CD14-positive monocyte (primary cell): ENCODE measurements around the gene SETD1A. TPM values are rescaled to one million over a fixed set of nuclear protein-coding genes. Genes with fewer than 3 reads are reported as not detected.

ENCODE experiments used
- DNase-seq, 3 donors: peaks; one replicate each; pipeline ENCODE4 v3.0.0-alpha.2; 2011 to 2022
- H2AFZ ChIP-seq: 2 replicates; pipeline ENCODE4 v1.6.0; 2012; ENCODE audit warnings: mild to moderate bottlenecking, low read depth, low read length, inconsistent platforms; ENCODE audit not compliant: insufficient read depth, poor library complexity, severe bottlenecking
- H3K27ac ChIP-seq, 2 donors: 1 replicate in 1 of 2; 2 replicates in 1 of 2; pipeline ENCODE4 v1.5.1; 2012 to 2013; ENCODE audit warnings: low read length in 2 of 2, control low read depth in 1 of 2, inconsistent platforms in 1 of 2, low read depth in 1 of 2, mild to moderate bottlenecking in 1 of 2
- H3K27me3 ChIP-seq, 2 donors: one replicate each; pipeline versions ENCODE4 v1.6.0 to v1.6.1; 2011 to 2013; ENCODE audit warnings: low read length in 2 of 2; ENCODE audit not compliant: control insufficient read depth in 2 of 2, insufficient read depth in 2 of 2
- H3K36me3 ChIP-seq, 2 donors: replicated peaks in 1 of 2; 1 replicate in 1 of 2; 2 replicates in 1 of 2; pipeline versions ENCODE4 v1.5.1 to v1.6.1; 2012 to 2013; ENCODE audit warnings: low read length in 2 of 2, control low read depth in 1 of 2, inconsistent platforms in 1 of 2, mild to moderate bottlenecking in 1 of 2; ENCODE audit not compliant: insufficient read depth in 2 of 2, control insufficient read depth in 1 of 2
- H3K4me1 ChIP-seq, 2 donors: 1 replicate in 1 of 2; 2 replicates in 1 of 2; pipeline versions ENCODE4 v1.5.1 to v1.6.1; 2012 to 2013; ENCODE audit warnings: low read length in 2 of 2, control low read depth in 1 of 2, inconsistent platforms in 1 of 2, mild to moderate bottlenecking in 1 of 2, moderate library complexity in 1 of 2; ENCODE audit not compliant: insufficient read depth in 2 of 2, control insufficient read depth in 1 of 2
- H3K4me2 ChIP-seq: replicated peaks from 2 replicates; pipeline ENCODE3; 2012; ENCODE audit warnings: low read length, moderate library complexity, mild to moderate bottlenecking; ENCODE audit not compliant: poor library complexity, severe bottlenecking; ENCODE audit errors: extremely low read depth
- H3K4me3 ChIP-seq, 3 experiments: fragments of 200-600 bp in 1 of 3; sonication (generic) in 1 of 3; replicated peaks in 1 of 3; 1 replicate in 2 of 3; 2 replicates in 1 of 3; pipeline ENCODE4 v1.5.1; 2011 to 2013; ENCODE audit warnings: low read length in 3 of 3, mild to moderate bottlenecking in 3 of 3, control low read depth in 2 of 3, low read depth in 2 of 3, inconsistent platforms in 1 of 3, moderate library complexity in 1 of 3
- H3K79me2 ChIP-seq: 2 replicates; pipeline ENCODE4 v1.6.0; 2012; ENCODE audit warnings: mild to moderate bottlenecking, control low read depth, inconsistent platforms, low read length, moderate library complexity; ENCODE audit not compliant: insufficient read depth
- H3K9ac ChIP-seq: 2 replicates; pipeline ENCODE4 v1.6.0; 2017; ENCODE audit warnings: low read length, mild to moderate bottlenecking; ENCODE audit not compliant: insufficient read depth, poor library complexity, severe bottlenecking
- H3K9me3 ChIP-seq, 2 donors: replicated peaks in 1 of 2; 1 replicate in 1 of 2; 2 replicates in 1 of 2; pipeline versions ENCODE4 v1.5.1 to v1.6.1; 2012 to 2013; ENCODE audit warnings: low read length in 2 of 2, control low read depth in 1 of 2; ENCODE audit not compliant: control insufficient read depth in 1 of 2, insufficient read depth in 1 of 2
- H4K20me1 ChIP-seq: 2 replicates; pipeline ENCODE4 v1.6.0; 2012; ENCODE audit warnings: mild to moderate bottlenecking, low read length, control low read depth, moderate library complexity; ENCODE audit not compliant: insufficient read depth
- H3K27ac Mint-ChIP-seq, 7 donors: one replicate each; pipeline ENCODE4 v1.8.0; 2020; ENCODE audit warnings: mild to moderate bottlenecking in 7 of 7, mixed read lengths in 7 of 7, moderate library complexity in 6 of 7, inconsistent platforms in 2 of 7
- H3K27me3 Mint-ChIP-seq, 3 donors: one replicate each; pipeline ENCODE4 v1.8.0; 2021 to 2022; ENCODE audit warnings: low read depth in 3 of 3, mild to moderate bottlenecking in 3 of 3, mixed read lengths in 3 of 3, moderate library complexity in 3 of 3, inconsistent platforms in 1 of 3
- H3K36me3 Mint-ChIP-seq, 2 donors: one replicate each; pipeline ENCODE4 v1.8.0; 2020; ENCODE audit warnings: mixed read lengths in 2 of 2, inconsistent platforms in 1 of 2, mild to moderate bottlenecking in 1 of 2
- H3K4me1 Mint-ChIP-seq: one replicate; pipeline ENCODE4 v1.8.0; 2020; ENCODE audit warnings: mild to moderate bottlenecking, mixed read lengths
- H3K4me3 Mint-ChIP-seq, 2 donors: one replicate each; pipeline ENCODE4 v1.8.0; 2020; ENCODE audit warnings: mild to moderate bottlenecking in 2 of 2, mixed read lengths in 2 of 2, moderate library complexity in 1 of 2
- H3K9me3 Mint-ChIP-seq, 7 donors: one replicate each; pipeline ENCODE4 v1.8.0; 2020 to 2022; ENCODE audit warnings: mixed read lengths in 7 of 7, mild to moderate bottlenecking in 6 of 7, moderate library complexity in 6 of 7, inconsistent platforms in 2 of 7
- WGBS: methylation state at CpG from one replicate; pipeline ENCODE4 v1.1.5; 2013; ENCODE audit warnings: missing lambda C conversion rate; ENCODE audit not compliant: insufficient coverage; 5-methylcytosine and 5-hydroxymethylcytosine counted together
- intact Hi-C, 2 donors: fragments of 100-400 bp; cut with micrococcal nuclease; formaldehyde crosslinking; loops; one replicate each; pipeline versions ENCODE4 v1.15.0 to v1.15.1; 2023
- polyA plus RNA-seq, 3 donors: library from polyadenylated mRNA; depleted of rRNA in 1 of 3; unstranded in 2 of 3; stranded (reverse) in 1 of 3; fragments of 300-500 nt in 2 of 3; fragments of >200 nt in 1 of 3; fragmentation: Illumina TruSeq in 2 of 3; gene quantifications; 1 replicate in 2 of 3; 2 replicates in 1 of 3; pipeline ENCODE4 v1.2.3, GENCODE V29; 2012 to 2021
- TF ChIP-seq, protein P1 (sequence below): fragments of 200-600 bp; IDR thresholded peaks from one replicate; pipeline ENCODE4 v1.8.0; 2022; ENCODE audit warnings: antibody characterized with exemption, mild to moderate bottlenecking

Gene SETD1A
- polyA plus RNA-seq, 3 donors = 0.16 to 6.6 (median 1.3) TPM

DNA sequence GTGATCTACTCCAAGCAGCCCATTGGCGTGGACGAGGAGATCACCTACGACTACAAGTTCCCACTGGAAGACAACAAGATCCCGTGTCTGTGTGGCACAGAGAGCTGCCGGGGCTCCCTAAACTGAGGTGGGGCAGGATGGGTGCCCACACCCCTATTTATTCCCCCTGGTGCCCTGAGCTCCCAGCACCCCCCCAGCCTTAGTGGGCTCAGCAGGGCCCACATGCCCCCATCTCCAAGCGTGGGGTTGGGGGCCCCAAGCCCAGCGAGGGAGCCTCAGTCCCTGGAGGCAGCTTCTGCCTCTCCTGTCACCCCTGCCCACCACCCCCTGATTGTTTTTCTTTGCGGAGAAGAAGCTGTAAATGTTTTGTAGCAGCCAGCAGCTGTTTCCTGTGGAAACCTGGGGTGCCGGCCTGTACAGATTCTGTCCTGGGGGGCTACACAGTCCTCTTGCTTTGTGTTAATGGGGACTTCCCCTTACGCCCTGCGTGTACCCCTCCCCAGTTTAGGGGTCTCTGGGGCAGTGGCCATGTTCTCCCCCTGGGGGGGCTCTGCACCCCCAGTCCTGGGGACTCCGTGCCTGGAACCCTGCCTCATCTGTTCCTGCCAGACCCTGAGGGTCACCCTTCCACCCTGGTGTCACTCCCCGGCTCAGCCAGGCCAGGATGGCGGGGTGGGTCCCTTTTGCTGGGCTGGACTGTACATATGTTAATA, 26.5 kb downstream of the SETD1A start:
- Histone ChIP-seq H3K4me2 (no peak overlapping the region), H2AFZ (no peak overlapping the region), H3K9me3 (no peaks in the 10 kb centered on the region), H3K9ac (no peak overlapping the region), H3K36me3 (peaks cover 41 to 53% of the 10 kb centered on the region in 2 donors), H4K20me1 (no peaks in the 10 kb centered on the region), H3K79me2 (no peaks in the 10 kb centered on the region), H3K4me1 (peaks cover 8 to 15% of the 10 kb centered on the region in 2 donors), H3K4me3 (no peak overlapping the region), H3K27ac (no peak overlapping the region), H3K27me3 (no peaks in the 10 kb centered on the region)
- peak overlapping the region in 5 of 7 donors; percentile 3 to 50 (median 22) for H3K27ac Mint-ChIP-seq
- intact Hi-C loops = loop anchor here (2.0 to 10.0 kb wide), 4 partner anchors 111 to 881 kb away; partner anchors contain the start of genes PRSS36 (in 1 of the 2) and VKORC1 (in 1 of the 2)
- H3K36me3 Mint-ChIP-seq = peaks cover 37 to 58% of the 10 kb centered on the region in 2 donors
- no peak for DNase-seq
- TF ChIP-seq, protein P1, sequence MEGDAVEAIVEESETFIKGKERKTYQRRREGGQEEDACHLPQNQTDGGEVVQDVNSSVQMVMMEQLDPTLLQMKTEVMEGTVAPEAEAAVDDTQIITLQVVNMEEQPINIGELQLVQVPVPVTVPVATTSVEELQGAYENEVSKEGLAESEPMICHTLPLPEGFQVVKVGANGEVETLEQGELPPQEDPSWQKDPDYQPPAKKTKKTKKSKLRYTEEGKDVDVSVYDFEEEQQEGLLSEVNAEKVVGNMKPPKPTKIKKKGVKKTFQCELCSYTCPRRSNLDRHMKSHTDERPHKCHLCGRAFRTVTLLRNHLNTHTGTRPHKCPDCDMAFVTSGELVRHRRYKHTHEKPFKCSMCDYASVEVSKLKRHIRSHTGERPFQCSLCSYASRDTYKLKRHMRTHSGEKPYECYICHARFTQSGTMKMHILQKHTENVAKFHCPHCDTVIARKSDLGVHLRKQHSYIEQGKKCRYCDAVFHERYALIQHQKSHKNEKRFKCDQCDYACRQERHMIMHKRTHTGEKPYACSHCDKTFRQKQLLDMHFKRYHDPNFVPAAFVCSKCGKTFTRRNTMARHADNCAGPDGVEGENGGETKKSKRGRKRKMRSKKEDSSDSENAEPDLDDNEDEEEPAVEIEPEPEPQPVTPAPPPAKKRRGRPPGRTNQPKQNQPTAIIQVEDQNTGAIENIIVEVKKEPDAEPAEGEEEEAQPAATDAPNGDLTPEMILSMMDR = no peak
- H3K27me3 Mint-ChIP-seq = peaks cover 0 to 2% (median 0%) of the 10 kb centered on the region in 3 donors
- no peak overlapping the region for H3K4me3 Mint-ChIP-seq
- peaks cover 0 to 3% (median 0%) of the 10 kb centered on the region in 7 donors for H3K9me3 Mint-ChIP-seq
- peaks cover 4% of the 10 kb centered on the region for H3K4me1 Mint-ChIP-seq
- 76% methylated on average over 9 of the region's 14 CpGs for WGBS

DNA sequence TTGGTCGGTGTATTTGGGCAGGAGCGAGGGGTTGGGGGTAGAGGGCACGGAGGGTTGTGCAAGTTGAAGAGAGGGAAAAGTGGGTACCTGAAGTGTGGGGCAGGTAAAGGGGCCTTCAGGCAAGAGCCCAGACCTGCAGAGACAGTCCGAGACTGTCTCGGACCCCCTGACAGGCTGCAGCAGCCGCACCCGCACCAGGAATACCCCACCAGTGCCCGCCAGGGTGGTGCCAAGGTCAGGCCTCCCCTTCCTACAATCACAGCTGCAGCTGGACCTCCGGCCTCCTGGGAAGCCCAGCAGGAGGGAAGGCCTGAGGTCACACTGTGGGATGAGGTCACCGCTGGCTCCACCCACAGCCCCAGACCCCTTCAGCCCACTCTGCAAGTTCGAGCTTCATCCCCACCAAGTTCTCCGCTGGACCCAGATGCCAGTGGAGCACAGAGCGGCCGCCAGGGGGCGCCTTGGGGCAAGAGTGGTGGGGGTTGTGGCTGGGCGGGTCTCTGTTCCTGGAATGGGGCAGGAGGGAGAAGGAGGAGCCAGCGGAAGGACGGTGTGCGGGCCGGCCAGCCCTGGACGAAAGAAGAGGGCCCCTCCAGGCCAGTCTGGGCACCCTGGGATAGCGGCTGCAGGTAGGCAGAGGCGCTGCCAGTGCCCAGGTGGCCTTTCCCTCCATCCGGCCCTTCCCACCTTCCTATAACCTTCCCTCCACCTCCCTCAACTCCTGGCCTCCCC, 27.3 kb downstream of the SETD1A start, which contains the start of gene HSD3B7:
TSS of gene HSD3B7 (plus strand) at position 539 of the 732 bp plus-strand sequence. CDS start 452 bp downstream, outside the sequence.
- Mint-ChIP-seq H3K9me3 (peaks cover 0 to 3% (median 0%) of the 10 kb centered on the region in 7 donors), H3K4me3 (peak within 1 kb of the TSS in 1 of 2 donors; percentile 57), H3K4me1 (peaks cover 4% of the 10 kb centered on the region), H3K27ac (peak within 1 kb of the TSS in 4 of 7 donors; percentile 3 to 61 (median 32)), H3K36me3 (peaks cover 37 to 54% of the 10 kb centered on the region in 2 donors), H3K27me3 (peaks cover 0 to 2% (median 0%) of the 10 kb centered on the region in 3 donors)
- H3K79me2 ChIP-seq = no peaks in the 10 kb centered on the region
- peak within 1 kb of the TSS; percentile 66 for H2AFZ ChIP-seq
- peak within 1 kb of the TSS; percentile 53 for H3K4me2 ChIP-seq
- TF ChIP-seq, protein P1 = peak; percentile 96
- no peaks in the 10 kb centered on the region for H4K20me1 ChIP-seq
- peaks cover 8 to 19% of the 10 kb centered on the region in 2 donors for H3K4me1 ChIP-seq
- H3K36me3 ChIP-seq = peaks cover 39 to 46% of the 10 kb centered on the region in 2 donors
- no peaks in the 10 kb centered on the region for H3K9me3 ChIP-seq
- H3K4me3 ChIP-seq = peak within 1 kb of the TSS in 1 of 3 experiments; percentile 38
- 38% methylated on average over 19 of the region's 24 CpGs for WGBS
- H3K27ac ChIP-seq = no peak within 1 kb of the TSS
- H3K27me3 ChIP-seq = no peaks in the 10 kb centered on the region
- no peak within 1 kb of the TSS for H3K9ac ChIP-seq
- DNase-seq = peak; percentile 67 to 77 (median 74)
- intact Hi-C loops = loop anchor here (1.0 to 10.0 kb wide), 6 partner anchors 110 to 880 kb away; partner anchors contain the start of genes ZNF843 (in 2 of the 2), PRSS36 (in 1 of the 2) and VKORC1 (in 1 of the 2)
